ENCODE data around the gene AP2A2. TPM values are rescaled to one million over a fixed set of nuclear protein-coding genes. Genes with fewer than 3 reads are reported as not detected.

The AP2A2 gene
- total RNA-seq, 2 experiments from 2014 or later, result 60.1 to 66.7 TPM

- H3K9me3 Mint-ChIP-seq, result no peaks in the 10 kb centered on the region
- DNase-seq, result no peak
- ChIA-PET CTCF (interaction anchor here (0.5 to 0.7 kb wide), 3 partner anchors 38 to 979 kb away, joined by 3 read pairs; no protein-coding TSS in a partner anchor), POLR2A (no interaction called here)
- no peaks in the 10 kb centered on the region for H3K4me1 Mint-ChIP-seq
- H3K27me3 Mint-ChIP-seq, result peaks cover 2% of the 10 kb centered on the region
- no peak overlapping the region for H3K4me3 Mint-ChIP-seq
- no peak overlapping the region for H3K27ac Mint-ChIP-seq
- no peaks in the 10 kb centered on the region for H3K36me3 Mint-ChIP-seq (ENCODE audit: low read depth)
Observed at GRCh38 chr11:1041936-1042608, 116.4 kb downstream of the AP2A2 start.

- no peak for DNase-seq
- H3K9me3 Mint-ChIP-seq, result no peaks in the 10 kb centered on the region
- H3K4me1 Mint-ChIP-seq, result no peaks in the 10 kb centered on the region
- H3K27ac Mint-ChIP-seq, result no peak overlapping the region
- ChIA-PET POLR2A (no interaction called here), CTCF (interaction anchor here (0.5 to 0.7 kb wide), 2 partner anchors 219 to 978 kb away, joined by 3 read pairs; no protein-coding TSS in a partner anchor)
- no peak overlapping the region for H3K4me3 Mint-ChIP-seq
- peaks cover 2% of the 10 kb centered on the region for H3K27me3 Mint-ChIP-seq
- no peaks in the 10 kb centered on the region for H3K36me3 Mint-ChIP-seq (ENCODE audit: low read depth)
Observed at GRCh38 chr11:1042626-1043562, 117.2 kb downstream of the AP2A2 start.

GRCh38 chr11:1043563-1044096 is 118.0 kb downstream of the AP2A2 start:
- H3K4me3 Mint-ChIP-seq, result no peak overlapping the region
- ChIA-PET CTCF (no interaction called here), POLR2A (no interaction called here)
- no peaks in the 10 kb centered on the region for H3K4me1 Mint-ChIP-seq
- H3K27ac Mint-ChIP-seq, result no peak overlapping the region
- no peak for DNase-seq
- no peaks in the 10 kb centered on the region for H3K9me3 Mint-ChIP-seq
- H3K27me3 Mint-ChIP-seq, result peaks cover 2% of the 10 kb centered on the region
- no peaks in the 10 kb centered on the region for H3K36me3 Mint-ChIP-seq (ENCODE audit: low read depth)

GRCh38 chr11:1044160-1044559 is 118.5 kb downstream of the AP2A2 start:
- no peak overlapping the region for H3K4me3 Mint-ChIP-seq
- H3K9me3 Mint-ChIP-seq, result no peaks in the 10 kb centered on the region
- no peaks in the 10 kb centered on the region for H3K4me1 Mint-ChIP-seq
- H3K27ac Mint-ChIP-seq, result no peak overlapping the region
- no peaks in the 10 kb centered on the region for H3K36me3 Mint-ChIP-seq (ENCODE audit: low read depth)
- DNase-seq, result no peak
- ChIA-PET POLR2A (no interaction called here), CTCF (no interaction called here)
- peaks cover 2% of the 10 kb centered on the region for H3K27me3 Mint-ChIP-seq

- no peaks in the 10 kb centered on the region for H3K36me3 Mint-ChIP-seq (ENCODE audit: low read depth)
- H3K4me3 Mint-ChIP-seq, result no peak overlapping the region
- H3K27ac Mint-ChIP-seq, result no peak overlapping the region
- no peak for DNase-seq
- peaks cover 2% of the 10 kb centered on the region for H3K27me3 Mint-ChIP-seq
- H3K9me3 Mint-ChIP-seq, result no peaks in the 10 kb centered on the region
- CTCF ChIA-PET, result no interaction called here
- POLR2A ChIA-PET, result no interaction called here
- H3K4me1 Mint-ChIP-seq, result no peaks in the 10 kb centered on the region
Observed at GRCh38 chr11:1047595-1048156, 122.0 kb downstream of the AP2A2 start.

- Mint-ChIP-seq H3K4me1 (no peaks in the 10 kb centered on the region), H3K27me3 (peaks cover 2% of the 10 kb centered on the region), H3K9me3 (no peaks in the 10 kb centered on the region), H3K4me3 (no peak overlapping the region), H3K36me3 (ENCODE audit: low read depth) (no peaks in the 10 kb centered on the region), H3K27ac (no peak overlapping the region)
- no peak for DNase-seq
- ChIA-PET POLR2A (no interaction called here), CTCF (no interaction called here)
Observed at GRCh38 chr11:1048375-1049070, 122.9 kb downstream of the AP2A2 start.

- no peak for DNase-seq
- no peaks in the 10 kb centered on the region for H3K4me1 Mint-ChIP-seq
- ChIA-PET CTCF (no interaction called here), POLR2A (no interaction called here)
- H3K9me3 Mint-ChIP-seq, result no peaks in the 10 kb centered on the region
- no peaks in the 10 kb centered on the region for H3K36me3 Mint-ChIP-seq (ENCODE audit: low read depth)
- no peak overlapping the region for H3K4me3 Mint-ChIP-seq
- no peak overlapping the region for H3K27ac Mint-ChIP-seq
- H3K27me3 Mint-ChIP-seq, result peaks cover 2% of the 10 kb centered on the region
Observed at GRCh38 chr11:1049071-1049405, 123.4 kb downstream of the AP2A2 start.

- Mint-ChIP-seq H3K27me3 (peaks cover 2% of the 10 kb centered on the region), H3K4me1 (no peaks in the 10 kb centered on the region), H3K27ac (no peak overlapping the region), H3K9me3 (no peaks in the 10 kb centered on the region), H3K36me3 (ENCODE audit: low read depth) (no peaks in the 10 kb centered on the region), H3K4me3 (no peak overlapping the region)
- ChIA-PET POLR2A (no interaction called here), CTCF (no interaction called here)
- no peak for DNase-seq
Observed at GRCh38 chr11:1049431-1049891, 123.8 kb downstream of the AP2A2 start.

GRCh38 chr11:1049911-1050580 is 124.4 kb downstream of the AP2A2 start:
- Mint-ChIP-seq H3K4me3 (no peak overlapping the region), H3K27ac (no peak overlapping the region), H3K36me3 (ENCODE audit: low read depth) (no peaks in the 10 kb centered on the region), H3K27me3 (peaks cover 2% of the 10 kb centered on the region), H3K4me1 (no peaks in the 10 kb centered on the region), H3K9me3 (no peaks in the 10 kb centered on the region)
- DNase-seq, result no peak
- ChIA-PET CTCF (interaction anchor here (0.6 kb wide), 2 partner anchors 140 to 199 kb away, joined by 3 read pairs; no protein-coding TSS in a partner anchor), POLR2A (no interaction called here)

- Mint-ChIP-seq H3K27me3 (peaks cover 2% of the 10 kb centered on the region), H3K9me3 (no peaks in the 10 kb centered on the region), H3K27ac (no peak overlapping the region), H3K36me3 (ENCODE audit: low read depth) (no peaks in the 10 kb centered on the region), H3K4me3 (no peak overlapping the region), H3K4me1 (no peaks in the 10 kb centered on the region)
- CTCF ChIA-PET, result interaction anchor here (0.6 to 1.4 kb wide), 3 partner anchors 141 to 202 kb away, joined by 3 to 5 read pairs (median 3); no protein-coding TSS in a partner anchor
- POLR2A ChIA-PET, result no interaction called here
- DNase-seq, result peak; percentile 67
Observed at GRCh38 chr11:1050581-1051355, 125.1 kb downstream of the AP2A2 start.

- no peaks in the 10 kb centered on the region for H3K36me3 Mint-ChIP-seq (ENCODE audit: low read depth)
- no peaks in the 10 kb centered on the region for H3K9me3 Mint-ChIP-seq
- H3K27me3 Mint-ChIP-seq, result peaks cover 2% of the 10 kb centered on the region
- POLR2A ChIA-PET, result no interaction called here
- H3K4me3 Mint-ChIP-seq, result no peak overlapping the region
- CTCF ChIA-PET, result interaction anchor here (1.4 kb wide), 1 partner anchor 203 kb away, joined by 5 read pairs; no protein-coding TSS in a partner anchor
- H3K4me1 Mint-ChIP-seq, result no peaks in the 10 kb centered on the region
- DNase-seq, result no peak
- H3K27ac Mint-ChIP-seq, result no peak overlapping the region
Observed at GRCh38 chr11:1051356-1052132, 125.9 kb downstream of the AP2A2 start.

Measured in activated CD4-positive, alpha-beta T cell treated with anti-CD3 and anti-CD28 coated beads, Interleukin-2, amount 10 ng/mL, durations not matched to agents 7 days and 5 days (primary cell).